K562 (cell line): ENCODE data around the gene ST8SIA1.

ENCODE experiments used
- ELF2 ChIP-seq: fragments of 250-450 bp; sonication (Bioruptor Pico); IDR thresholded peaks from 2 replicates; pipeline ENCODE4 v1.5.0; 2021; ENCODE audit warnings: mild to moderate bottlenecking
- ERF ChIP-seq: fragments of 450-650 bp; formaldehyde crosslinking; IDR thresholded peaks from 2 replicates; pipeline ENCODE4 v1.4.0; 2020; ENCODE audit warnings: mild to moderate bottlenecking, mixed read lengths
- FOXP1 ChIP-seq: sonication (generic); formaldehyde crosslinking; IDR thresholded peaks from 2 replicates; pipeline ENCODE4 v1.8.0; 2022; ENCODE audit warnings: mild to moderate bottlenecking, missing genetic modification reagents
- HDAC3 ChIP-seq: fragments of 450-650 bp; IDR thresholded peaks from 2 replicates; pipeline ENCODE4 v1.6.1; 2018; ENCODE audit warnings: borderline replicate concordance, mild to moderate bottlenecking, moderate library complexity; ENCODE audit not compliant: partially characterized antibody
- KDM1A ChIP-seq, 2 experiments: fragments of 450-650 bp; IDR thresholded peaks; 2 replicates each; pipeline ENCODE4 v1.6.1; 2016; ENCODE audit warnings: mild to moderate bottlenecking in 2 of 2
- SIN3A ChIP-seq, 2 experiments: fragments of 150-350 bp in 1 of 2; IDR thresholded peaks; 2 replicates each; pipeline ENCODE4 v1.6.1; 2011 to 2016; ENCODE audit warnings: borderline replicate concordance in 2 of 2, low read depth in 2 of 2, low read length in 2 of 2, mild to moderate bottlenecking in 2 of 2, moderate library complexity in 2 of 2; ENCODE audit not compliant: control insufficient read depth in 1 of 2
- STAT6 ChIP-seq: sonication (generic); formaldehyde crosslinking; IDR thresholded peaks from 2 replicates; pipeline ENCODE4 v1.8.1; 2023; ENCODE audit warnings: mild to moderate bottlenecking, missing genetic modification reagents
- ZBTB5 ChIP-seq: fragments of 450-650 bp; IDR thresholded peaks from 2 replicates; pipeline ENCODE4 v1.6.1; 2017; ENCODE audit warnings: antibody characterized with exemption

- TF ChIP-seq KDM1A (IDR thresholded peaks at IDR 0.05) (no peak), ZBTB5 (no peak), FOXP1 (CRISPR knock-in tag) (no peak), SIN3A (IDR thresholded peaks at IDR 0.05; ENCODE audit: borderline replicate concordance in 2 of 2, control insufficient read depth in 1 of 2, low read depth in 2 of 2, low read length in 2 of 2) (no peak), ELF2 (CRISPR knock-in tag) (no peak), HDAC3 (no peak), ERF (no peak), STAT6 (CRISPR knock-in tag) (no peak)
Measured at GRCh38 chr12:22283508-22283907, 51.0 kb downstream of the ST8SIA1 start.
